GM21367 (cell line): Measurements from ENCODE around the gene TMEM164.

Experiments used
- ATAC-seq: cut with Tn5 transposase; IDR thresholded peaks from one replicate; pipeline ENCODE4 v1.9.1; 2021; ENCODE audit not compliant: unreplicated experiment

TMEM164 gene

GRCh38 chrX:110188701-110189558 lies 186.0 kb downstream of the TMEM164 start:
- ATAC-seq, result no peak

- no peak for ATAC-seq
Observed at GRCh38 chrX:110192516-110192915, 189.6 kb downstream of the TMEM164 start.

GRCh38 chrX:110194977-110195376 lies 192.1 kb downstream of the TMEM164 start:
- ATAC-seq, result no peak

DNA sequence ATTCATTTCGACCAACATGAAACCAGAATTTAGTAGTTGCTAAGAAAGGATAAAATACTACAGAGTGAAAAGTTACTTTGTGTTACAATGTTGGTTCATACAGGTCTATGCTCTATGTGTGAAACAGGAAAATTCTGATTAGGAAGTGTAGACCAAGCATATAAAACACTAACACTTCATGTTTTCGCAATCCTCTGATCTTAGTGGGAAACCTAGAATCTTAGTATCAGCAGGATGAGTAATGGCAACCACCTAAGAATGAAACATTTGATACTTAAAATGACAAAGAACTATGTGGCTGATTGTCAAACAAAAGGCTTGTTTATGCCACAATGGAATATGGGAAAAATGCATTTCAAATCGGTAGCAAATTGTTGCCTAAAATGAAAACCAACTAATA lies 198.9 kb downstream of the TMEM164 start:
- no peak for ATAC-seq

GRCh38 chrX:110204986-110205385 lies 202.1 kb downstream of the TMEM164 start:
- ATAC-seq, result no peak

- no peak for ATAC-seq
Observed at GRCh38 chrX:110208092-110208491, 205.2 kb downstream of the TMEM164 start.

DNA sequence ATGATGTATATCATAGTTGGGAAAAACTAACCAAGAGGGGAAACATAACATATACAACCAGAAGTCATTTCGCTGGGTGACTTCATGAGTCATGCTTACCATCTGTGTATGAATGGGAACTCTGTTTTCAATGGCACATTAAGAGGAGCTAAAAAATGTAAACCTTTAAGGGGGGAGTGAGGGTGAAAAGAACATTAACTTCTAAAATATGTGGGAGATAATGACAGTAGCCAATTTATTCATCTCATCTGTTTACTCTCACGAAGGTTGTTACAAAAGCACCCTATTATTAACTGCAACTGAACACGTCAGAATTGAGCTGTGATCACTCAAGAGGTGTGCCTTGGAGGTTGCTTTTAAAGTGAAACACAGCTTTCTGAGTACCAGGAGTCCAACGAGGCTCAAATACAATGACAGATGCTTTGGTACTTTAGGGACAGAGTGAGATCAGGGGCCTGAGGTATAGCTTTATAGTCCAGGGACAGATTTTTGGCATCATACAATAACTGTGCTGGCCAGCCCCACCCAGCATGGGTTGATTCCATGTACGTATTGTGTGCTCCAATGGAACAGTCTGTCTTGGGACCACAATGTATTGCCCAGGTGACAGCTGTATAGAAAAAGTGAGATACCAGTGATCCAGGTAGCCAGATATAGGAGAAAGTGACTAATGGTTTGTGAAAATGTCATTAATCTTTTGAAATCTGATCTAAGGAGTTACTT lies 207.7 kb downstream of the TMEM164 start:
- ATAC-seq, result no peak

DNA sequence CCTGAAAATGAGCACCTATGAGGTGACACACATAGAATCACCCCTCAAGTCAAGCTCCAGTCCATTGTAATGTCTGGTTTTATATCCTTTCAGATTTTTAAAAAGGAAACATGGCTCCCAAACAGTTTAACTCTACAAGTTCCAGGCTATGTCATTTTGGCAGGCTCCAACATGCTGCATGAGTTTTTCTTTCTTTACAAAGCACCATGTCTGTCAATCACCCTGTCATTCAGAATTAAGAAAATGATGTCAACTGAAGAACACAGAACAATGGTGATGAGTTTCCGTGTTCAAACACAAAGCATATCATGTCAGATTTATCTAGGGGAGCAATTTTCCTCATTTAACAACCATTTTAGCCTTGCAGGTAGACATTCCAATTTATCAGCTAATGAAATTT lies 208.4 kb downstream of the TMEM164 start:
- no peak for ATAC-seq

- ATAC-seq, result no peak
Observed at GRCh38 chrX:110212299-110212698, 209.4 kb downstream of the TMEM164 start.

DNA sequence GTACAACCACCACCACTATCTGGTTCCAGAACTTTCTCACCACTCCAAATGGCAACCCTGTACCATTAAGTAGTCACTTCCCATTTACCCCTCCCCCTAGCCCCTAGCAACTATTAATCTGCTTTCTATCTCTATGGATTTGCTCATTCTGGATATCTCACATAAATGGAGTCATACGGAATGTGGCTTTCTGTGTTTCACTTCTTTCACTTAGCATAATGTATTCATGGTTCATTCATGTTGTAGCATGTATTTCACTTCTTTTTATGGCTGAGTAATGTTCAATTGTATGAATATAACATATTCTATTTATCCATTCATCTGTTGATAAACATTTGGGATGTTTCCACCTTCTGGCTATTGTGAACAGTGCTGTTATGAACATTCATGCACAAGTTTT lies 210.3 kb downstream of the TMEM164 start:
- no peak for ATAC-seq

- ATAC-seq, result no peak
Observed at GRCh38 chrX:110214684-110215083, 211.8 kb downstream of the TMEM164 start.

GRCh38 chrX:110215411-110215810 lies 212.5 kb downstream of the TMEM164 start:
- ATAC-seq, result no peak

- no peak for ATAC-seq
Observed at GRCh38 chrX:110216027-110216426, 213.1 kb downstream of the TMEM164 start.

- ATAC-seq, result no peak
Observed at GRCh38 chrX:110218591-110218990, 215.7 kb downstream of the TMEM164 start.

DNA sequence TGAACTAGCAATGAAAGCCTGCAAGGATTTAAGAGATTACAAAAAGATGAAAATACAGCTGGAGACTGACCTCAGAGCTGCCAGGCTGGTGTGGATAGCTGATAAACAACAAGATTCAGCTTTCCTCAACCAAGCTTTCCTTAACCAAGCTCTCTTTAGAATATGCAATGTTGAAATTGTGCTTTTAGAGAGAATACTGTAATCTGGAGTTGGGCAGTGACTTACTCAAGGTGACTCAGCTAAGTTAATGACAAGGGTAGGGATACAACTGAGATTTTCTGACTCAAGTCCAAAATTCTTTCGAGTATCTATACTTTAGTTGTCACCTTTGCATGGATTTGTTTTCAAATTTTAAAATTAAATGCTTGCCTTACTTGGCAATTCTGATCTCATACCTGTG lies 217.0 kb downstream of the TMEM164 start:
- no peak for ATAC-seq

DNA sequence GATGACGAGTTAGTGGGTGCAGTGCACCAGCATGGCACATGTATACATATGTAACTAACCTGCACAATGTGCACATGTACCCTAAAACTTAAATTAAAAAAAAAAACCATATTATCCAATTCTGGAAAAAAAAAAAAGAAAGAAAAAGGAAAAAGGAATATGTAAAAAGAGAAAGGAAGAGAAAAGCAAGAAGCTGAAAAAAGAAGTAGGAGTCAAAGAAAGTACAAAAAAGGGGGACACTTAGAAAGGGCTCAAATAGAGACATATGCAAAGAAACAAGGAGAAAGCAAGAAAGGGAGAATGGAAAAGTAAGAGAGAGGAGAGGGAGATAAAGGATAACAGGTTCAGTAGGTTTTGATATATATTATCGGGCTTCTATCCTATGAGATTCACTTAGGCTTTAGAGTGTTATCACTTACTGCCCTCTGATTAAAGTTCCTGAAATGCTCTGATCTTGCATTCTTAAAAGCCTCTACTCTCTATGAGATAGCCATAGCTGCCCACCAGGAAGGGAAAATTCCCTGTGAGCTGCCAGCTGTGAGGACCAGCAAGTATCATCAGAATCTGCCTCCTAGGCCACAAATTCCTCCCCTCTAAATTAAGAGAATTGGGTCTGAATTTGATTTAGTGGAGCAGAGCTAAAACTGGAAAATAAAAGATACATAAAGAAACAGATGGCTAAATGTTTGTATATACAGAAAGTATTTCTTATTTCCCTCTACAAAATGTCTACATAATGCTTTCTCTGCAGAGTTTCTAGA lies 219.8 kb downstream of the TMEM164 start:
- no peak for ATAC-seq

- ATAC-seq, result no peak
Observed at GRCh38 chrX:110224926-110225617, 222.2 kb downstream of the TMEM164 start.

DNA sequence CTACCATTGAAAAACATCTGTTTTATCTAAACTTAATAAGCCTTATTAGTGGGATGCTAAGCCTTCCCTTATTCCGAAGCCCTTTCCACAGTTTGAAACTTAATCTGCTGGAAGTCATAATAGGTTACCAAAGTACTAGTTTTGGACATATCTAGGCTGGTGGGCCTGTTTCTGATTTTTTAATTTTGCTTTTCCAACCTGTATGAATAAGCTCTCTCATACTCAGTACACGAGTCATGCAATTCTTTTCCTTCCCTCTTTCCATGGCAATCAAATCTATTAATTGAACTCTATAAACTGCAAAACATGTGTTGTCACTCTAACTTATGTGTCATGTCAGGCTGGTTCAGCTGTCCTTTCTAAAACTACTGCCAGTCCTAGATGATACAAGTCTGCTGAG lies 224.0 kb downstream of the TMEM164 start:
- no peak for ATAC-seq
